NCI-H2227 treated with DMSO at 0.1 percent for 48 hours (cell line): Measurements from ENCODE around the gene BOD1L1.
"Not testable (repeated sequence)": the region's sequence is repeated elsewhere in the genome, so short reads cannot be mapped to it uniquely, and the experiment has no call there.

ENCODE experiments used
- DNase-seq: peaks from one replicate; lab custom pipeline; 2025; lab: John Stamatoyannopoulos, UW

Gene BOD1L1

DNA sequence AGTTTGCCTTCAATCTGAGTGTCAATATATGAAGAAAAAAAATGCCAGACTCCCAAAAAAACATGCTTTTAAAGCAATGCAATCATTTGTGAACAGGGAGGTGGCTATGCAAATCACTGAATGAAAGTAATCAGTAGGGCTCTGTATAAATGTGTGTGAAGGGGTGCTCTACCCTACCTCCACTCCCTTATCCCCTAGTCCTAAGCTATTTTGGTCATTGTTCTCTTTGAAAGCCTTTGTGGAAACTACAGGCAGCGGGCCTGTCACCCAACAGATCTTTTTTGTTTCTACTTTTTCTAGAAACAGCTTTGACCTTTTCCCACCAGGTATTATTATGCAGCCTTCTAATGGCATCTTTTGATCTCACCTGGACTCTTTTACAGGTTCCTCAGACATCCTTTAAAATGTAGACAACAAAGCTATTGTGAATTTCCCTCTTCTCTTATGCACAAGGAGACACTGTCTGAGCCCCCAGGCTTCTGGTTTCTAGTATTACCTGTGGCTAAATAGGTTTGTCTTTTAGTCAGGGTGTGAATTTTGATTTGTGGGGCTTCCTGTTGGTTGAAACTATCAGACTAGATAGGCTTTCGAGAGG lies 9.2 kb downstream of the BOD1L1 start:
- no peak for DNase-seq

DNA sequence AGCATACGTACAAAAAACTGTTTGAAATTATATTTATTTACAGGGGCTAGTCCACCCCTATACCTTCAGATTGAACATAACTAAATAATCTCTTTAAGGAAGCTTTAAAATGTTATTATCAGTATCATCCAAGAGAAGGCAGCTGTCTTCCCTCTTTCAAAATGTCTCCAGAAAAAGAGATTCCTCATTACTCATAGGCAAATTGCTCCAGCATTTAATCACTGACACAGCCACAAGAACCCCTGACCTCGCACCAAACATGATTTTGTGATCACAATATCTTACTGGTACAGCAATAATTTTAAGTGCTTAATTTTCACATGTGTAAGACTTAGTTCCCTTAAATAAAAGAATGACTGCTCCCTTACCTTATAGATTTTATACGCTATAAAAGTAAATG lies 9.7 kb downstream of the BOD1L1 start:
- no peak for DNase-seq

DNA sequence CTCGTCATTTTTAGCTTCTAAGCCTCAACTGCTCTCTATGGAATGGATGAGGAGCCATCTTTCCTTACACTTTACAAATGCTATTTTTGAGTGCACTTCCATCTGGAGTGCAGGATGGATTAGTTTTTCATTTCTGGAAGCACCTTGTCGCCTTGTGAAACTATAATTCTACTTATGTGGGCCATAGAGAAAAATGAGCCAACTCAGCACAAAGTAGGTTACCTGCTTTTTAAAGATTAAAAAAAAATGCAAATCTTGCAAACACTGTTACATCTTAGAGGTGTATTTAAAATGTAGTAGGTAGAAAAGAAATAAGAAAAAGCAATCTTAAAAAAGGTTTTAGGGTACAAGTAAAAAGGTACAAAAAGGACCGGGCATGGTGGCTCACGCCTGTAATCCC lies 10.9 kb downstream of the BOD1L1 start:
- no peak for DNase-seq

DNA sequence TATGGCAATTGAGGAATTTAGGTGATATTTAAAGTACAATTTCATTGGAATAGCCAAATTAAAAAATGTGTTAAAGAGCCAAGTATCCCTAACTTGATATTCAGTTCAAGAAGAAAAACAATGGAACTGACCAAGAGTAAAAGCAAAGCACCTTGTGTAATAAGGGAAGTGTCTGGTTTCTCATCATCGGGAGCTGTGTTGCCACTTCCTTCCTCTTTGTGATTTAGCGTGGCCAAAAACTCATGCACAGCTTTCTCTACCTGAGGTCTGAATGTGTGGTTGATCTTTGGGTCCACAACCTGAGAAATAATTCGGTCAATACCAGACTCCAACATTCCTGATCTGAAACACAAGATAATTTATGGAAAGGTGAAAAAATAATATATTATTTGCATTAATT lies 12.4 kb downstream of the BOD1L1 start:
- DNase-seq, result no peak

DNA sequence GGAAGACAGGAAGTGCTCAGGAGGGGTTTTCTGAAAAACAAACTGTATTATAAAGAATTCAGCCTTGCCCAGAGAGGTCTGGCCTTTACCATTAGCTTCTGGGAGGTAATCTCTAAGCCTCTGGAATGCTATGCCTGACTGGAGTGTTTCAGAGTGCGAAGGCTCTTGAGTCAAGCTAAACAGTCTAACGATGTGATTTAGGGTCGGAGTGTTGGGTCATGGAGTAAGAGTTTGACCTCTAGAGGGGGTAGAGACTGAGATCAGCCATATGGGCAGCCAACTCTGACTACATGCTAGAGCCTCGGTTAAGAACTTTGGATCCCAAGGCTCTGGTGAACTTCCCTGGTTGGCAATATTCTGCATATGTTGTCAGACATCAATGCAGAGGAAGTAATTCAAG lies 15.0 kb downstream of the BOD1L1 start:
- no peak for DNase-seq

DNA sequence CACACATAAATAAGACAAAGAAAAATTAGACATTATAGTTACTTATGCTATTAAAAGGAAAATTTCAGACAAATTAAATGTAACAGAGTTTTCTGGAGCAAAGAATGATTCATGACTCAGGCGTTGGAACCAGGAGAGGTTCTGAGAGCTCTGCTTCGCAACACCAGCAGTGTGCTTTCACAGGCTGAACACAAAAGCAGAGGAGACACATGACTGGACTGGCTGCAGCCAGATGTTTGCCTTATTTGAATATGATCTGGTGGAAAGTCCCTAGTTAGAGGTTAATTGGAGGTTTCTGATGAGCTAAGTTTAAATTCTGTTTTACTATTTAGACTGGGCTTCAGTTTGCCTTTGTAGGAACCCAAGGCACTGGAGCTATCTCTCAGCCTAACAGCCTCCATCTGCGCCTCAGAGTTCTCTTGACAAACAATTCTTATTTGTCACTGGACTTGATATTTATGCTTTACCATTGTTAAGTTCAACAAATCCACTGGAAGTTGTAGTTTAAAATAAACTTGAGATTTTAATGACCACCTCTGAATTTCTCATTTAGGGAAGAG lies 16.2 kb downstream of the BOD1L1 start:
- DNase-seq, result no peak

DNA sequence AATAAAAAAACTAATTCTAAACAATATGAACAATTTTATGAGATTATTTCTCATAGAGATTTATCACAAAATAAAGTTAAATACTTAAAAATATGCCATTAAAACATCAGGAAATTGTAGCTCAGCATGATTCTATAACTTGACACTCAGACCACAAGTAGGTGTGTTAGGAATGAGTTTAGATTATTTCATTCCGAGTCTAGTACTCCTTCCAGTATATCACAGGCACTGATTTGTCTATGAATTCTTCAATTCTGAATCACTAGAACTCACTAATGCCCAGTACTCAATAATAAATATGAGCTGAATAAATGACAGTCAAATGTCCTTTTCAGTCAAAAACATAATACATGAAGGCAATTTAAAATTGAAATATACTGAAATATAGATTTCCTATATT lies 22.2 kb downstream of the BOD1L1 start:
- no peak for DNase-seq

DNA sequence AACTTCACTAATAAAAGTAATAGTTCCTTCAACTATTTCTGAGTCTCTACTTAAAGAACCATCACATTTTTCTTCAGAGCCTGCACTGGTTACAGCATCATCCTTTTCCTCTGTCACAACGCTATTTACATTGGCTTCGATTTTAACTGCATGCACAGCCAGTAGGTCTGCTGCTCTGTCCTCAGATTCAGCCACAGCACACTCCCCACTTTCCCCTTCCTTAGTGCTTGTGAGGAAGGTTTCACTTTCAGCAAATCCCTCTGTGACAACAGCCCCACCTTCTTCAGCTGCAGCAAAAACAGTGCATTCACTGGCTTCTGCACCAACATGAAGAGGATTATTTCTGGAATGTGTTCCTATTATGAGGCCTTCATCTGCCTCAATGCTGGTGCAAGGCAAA lies 25.7 kb downstream of the BOD1L1 start:
- no peak for DNase-seq

DNA sequence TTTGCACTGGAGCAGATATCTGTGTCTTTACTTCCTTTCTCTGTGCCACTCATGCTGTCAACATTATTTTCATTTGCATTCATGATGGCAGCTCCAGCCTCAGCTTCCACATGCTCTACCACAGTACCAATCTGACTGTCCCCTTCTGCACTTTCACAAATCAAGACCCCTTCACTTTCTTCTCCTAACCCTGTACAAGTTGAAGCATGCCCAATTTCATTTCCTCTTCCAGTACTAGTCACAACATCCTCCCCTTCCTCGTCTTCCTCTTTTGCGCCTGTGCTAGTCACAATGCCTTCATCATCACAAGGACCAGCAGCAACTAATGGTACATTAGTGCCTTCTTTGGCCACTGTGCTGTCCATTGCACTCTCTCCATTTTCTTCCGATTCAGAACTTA lies 26.5 kb downstream of the BOD1L1 start:
- no peak for DNase-seq

DNA sequence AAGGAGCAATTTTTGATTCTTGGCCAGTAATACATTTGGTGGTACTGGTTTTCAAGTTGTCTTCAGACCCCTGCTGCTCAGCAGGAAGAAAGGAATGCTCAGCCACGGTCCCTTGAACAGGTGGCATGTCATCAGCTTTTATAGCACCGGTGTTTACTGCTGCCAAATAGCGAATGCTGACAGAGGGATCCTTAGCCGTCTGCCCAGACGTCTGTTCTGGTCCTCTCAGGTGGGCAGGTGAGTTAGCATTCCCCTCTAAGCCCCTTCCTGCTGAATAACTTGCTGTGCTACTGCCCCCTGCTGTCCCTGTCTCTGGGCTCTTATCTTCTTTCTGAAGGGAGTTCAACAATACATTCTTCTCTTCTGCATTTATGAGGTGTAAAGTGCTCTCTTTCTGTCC lies 28.4 kb downstream of the BOD1L1 start:
- DNase-seq, result no peak

DNA sequence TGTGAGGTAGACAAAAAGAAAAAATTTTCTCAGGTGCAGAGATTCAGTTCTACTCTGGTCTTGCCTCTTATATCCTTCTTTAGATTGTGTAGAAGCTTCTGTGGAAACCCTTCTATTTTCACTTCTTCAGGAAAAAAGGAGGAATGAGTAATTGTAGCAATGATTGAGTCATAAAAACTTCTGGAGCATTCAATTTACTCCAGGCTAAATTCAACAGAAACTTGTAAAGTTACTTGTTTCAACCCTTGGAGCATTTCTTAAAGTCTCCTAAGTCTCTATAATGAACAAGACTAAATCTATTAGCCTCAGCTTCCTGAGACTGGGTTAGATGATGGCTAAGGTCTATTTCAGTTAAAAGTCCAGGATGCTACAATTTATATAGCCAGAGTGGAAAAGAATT lies 29.9 kb downstream of the BOD1L1 start:
- DNase-seq, result no peak

DNA sequence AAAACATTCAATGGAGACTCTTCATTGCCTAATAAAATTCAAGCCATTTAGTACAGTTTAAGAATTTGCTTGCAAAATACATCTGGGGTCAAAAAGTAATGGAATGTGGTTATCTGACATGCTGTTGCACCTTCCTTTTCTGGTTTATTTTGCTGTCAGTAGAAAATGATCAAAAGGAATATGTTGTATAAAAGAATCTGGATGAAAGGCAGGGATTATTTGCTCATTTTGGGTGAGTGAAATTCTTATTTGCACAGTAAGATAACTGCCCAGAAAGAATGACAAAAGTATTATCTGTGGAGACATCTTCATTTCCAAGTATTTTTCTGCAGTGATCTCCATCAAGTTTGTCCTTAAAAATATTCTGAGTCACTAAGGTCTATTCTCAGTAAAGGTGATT lies 30.4 kb downstream of the BOD1L1 start:
- DNase-seq, result no peak

DNA sequence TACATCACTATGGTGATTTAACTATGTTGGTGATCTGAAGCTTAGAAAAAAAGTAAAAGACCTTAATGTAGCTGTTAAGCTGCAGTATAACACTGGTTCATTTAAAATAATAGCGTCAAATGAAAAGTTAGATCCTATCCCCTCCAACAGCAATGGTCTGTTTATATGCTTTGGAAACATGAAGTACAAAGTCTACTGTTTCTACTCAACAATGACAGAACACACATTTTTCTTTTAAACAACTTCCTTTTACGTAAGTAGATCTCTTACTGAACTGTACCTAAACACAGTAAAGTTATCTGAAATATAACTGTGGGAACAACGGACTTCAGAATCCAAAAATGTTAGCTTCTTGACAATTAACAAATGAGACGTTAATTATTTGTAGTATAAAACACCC lies 35.3 kb downstream of the BOD1L1 start:
- DNase-seq, result no peak

DNA sequence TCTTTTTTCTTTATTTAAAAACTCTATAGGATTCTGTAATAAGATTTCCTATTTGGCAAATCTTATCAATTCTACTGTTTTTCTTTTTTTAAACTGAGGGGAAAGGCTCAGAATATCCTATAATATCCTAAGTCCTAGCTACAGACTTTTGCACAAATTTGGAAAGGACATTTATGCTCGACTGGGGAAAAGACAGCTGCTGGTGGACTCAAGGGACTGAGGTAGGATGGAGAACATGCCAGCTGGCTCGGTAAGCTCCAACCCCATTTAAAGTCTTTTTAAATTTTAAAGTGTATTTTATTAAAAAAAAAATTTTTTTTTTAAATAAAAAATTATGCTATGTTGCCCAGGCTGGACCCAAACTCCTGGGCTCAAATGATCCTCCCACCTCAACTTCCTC lies 36.8 kb downstream of the BOD1L1 start:
- DNase-seq, result no peak

DNA sequence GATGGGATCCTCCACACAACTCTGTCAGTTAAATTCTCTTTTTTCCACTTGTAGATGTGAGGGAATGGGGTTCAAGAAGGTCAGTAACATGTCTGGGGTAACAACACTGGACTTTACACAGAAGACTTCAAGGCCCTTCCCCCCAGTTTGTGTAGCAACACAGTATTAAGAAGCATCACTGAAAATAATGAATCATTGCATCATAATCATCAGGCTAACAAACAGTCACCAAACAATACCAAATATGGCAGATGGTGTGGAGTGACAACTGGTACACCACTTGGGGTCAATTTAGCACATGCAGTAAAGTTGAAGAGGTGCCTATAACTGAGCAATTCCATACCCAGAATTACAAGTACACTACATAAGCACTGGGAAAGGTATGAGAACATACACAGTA lies 38.6 kb downstream of the BOD1L1 start:
- DNase-seq, result no peak

DNA sequence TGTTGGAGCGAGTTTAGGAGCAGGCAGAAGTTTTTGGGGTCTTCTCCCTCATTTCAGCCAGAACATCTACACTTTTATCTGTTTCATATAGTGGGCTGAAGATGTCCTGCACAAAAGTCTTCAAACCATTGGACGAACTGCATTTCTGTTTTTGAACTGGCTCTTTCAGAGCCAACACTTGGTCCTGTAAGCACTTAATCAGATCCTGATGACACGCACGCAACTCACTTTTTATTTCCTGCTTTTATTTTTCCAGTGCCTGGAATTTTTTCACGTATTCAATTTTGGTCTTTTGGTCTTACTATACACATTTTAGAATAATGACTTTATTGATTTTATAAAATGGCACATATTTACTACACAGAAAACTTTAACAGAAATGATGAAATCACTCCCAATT lies 43.0 kb downstream of the BOD1L1 start:
- DNase-seq, result no peak

DNA sequence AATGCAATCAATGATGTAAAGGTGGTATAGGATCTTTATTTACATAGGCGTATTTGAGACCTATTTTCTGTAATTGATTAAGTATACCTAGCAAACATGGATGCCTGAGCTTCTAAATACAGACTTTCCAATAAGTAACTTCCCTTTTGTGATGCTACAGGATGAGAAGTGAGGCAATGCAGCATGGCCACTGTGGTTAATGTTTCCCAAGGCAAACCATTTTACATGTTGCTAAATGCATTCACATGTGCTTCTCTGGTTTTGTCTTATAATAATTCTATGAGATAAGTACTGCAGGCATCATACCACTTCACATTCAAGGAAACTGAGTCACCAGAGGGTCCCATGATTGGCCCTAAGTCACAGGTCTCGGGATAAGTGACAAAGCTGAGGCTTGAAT lies 47.5 kb downstream of the BOD1L1 start:
- no peak for DNase-seq

DNA sequence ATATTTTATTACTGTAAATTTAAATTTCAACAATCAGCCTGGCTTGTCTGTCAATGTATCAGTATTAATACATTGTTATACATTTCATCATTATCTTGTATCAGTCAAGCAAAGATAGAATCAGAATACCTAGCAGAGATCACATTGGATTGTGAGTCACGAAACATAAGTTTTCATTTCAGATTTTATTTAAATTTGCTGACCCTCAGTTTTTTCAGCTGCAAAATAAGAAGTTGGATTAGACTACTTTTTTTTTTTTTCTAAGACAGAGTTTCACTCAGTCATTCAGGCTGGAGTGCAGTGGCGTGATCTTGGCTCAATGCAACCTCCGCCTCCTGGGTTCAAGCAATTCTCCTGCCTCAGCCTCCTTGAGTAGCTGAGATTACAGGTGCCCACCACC lies 49.9 kb downstream of the BOD1L1 start:
- DNase-seq, result no peak

DNA sequence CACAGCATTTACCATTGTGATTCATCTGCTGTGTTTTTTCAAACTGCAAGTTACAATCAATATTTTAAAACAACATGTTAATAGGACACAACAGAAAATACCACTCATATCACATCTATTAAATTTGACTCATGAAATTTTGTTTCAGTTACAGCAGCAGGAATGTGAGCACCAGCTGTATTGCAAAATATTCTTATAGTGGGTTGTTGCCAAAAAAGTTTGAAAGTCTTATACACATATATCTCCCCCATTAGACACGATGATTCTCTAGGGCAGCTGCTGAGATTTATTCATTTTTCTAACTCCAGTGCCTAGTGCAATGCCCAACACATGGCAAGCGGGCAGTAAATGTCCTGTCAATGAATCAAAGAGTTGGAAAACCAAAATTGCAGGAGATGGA lies 56.6 kb downstream of the BOD1L1 start:
- DNase-seq, result no peak

DNA sequence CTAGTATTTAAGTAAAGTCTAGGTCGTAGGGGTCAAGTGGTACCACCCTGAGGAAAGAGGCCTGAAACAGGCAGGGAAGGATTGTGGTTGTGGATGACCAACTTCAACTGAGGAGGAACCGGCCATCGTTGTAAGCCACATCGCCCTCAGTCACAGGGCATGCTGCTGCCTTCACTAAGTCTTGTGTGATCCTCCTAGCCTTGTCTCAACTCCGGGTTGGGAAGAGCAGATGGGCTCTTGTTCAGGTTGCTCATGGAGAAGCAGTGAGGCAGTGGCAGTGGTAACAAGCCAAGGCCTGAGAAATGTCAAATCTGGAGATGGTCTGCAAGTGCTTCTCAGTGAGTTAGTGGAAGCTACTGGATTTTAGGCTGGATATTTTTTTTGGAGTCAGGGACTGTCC lies 60.4 kb downstream of the BOD1L1 start:
- no peak for DNase-seq

DNA sequence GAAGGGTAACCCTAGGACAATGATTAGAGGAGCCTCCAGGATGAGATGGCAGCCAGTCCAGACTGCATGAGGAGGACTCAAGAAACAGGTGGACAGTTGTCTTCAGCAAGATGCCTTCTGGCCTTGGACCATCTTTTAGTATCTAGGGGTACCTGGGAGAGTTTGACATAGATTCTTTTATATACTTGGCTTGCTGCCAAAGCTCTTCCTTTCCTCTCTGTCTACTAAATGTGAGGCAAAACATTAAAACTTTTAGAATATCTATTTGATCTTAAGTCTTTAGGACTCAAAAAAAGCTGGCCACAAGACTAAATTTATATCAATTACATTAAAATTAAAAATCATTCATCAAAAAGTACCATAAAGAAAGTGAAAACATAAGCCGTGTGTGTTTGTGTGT lies 64.6 kb downstream of the BOD1L1 start:
- DNase-seq, result no peak

DNA sequence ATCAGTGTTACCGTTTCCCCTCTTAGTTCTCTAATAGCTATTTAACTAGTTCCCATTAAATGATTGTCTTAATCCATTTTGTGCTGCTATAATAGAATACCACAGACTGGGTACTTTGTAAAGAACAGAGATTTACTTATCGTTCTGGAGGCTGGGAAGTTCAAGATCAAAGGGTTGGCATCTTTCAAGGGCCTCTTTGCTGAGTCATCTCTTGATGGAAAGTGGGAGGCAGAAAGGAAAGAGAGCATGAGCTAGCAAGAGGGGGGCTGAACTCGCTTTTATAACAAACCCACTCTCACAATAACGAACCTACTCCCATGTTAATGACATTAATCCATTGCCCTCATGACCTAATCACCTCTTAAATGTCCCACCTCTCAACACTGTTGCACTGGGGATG lies 65.9 kb downstream of the BOD1L1 start:
- no peak for DNase-seq

DNA sequence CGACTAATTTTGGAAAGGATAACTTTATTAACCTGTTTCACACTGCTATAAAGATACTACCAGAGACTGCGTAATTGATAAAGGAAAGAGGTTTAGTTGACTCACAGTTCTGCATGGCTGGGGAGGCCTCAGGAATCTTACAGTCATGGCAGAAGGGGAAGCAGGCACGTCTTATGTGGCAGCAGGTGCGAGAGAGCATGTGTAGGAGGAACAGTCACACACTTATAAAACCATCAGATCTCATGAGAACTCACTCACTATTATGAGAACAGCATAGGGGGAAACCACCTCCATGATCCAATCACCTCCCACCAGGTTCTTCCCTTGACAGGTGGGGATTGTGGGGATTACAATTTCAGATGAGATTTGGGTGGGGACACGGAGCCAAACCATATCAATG lies 67.4 kb downstream of the BOD1L1 start:
- DNase-seq, result not testable (repeated sequence)

DNA sequence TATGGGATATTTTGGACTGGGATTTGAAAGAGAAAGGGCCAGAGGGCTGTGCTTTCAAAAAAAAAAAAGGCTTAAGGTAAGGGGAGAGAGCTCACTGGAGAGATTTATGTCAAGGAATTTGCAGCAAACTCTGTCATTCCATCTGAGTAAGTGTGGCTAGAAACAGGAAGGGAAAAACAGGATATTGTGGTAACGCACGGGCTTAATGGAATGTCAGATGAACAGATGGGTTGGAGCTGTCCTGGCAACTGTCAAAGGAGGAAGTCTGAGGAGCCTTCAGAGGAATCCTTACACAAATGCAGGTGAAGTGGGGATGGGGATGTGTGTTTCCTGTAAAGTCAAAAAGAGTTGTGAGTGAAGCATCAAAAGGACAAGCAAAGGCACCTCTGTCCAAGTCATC lies 68.1 kb downstream of the BOD1L1 start:
- DNase-seq, result no peak

DNA sequence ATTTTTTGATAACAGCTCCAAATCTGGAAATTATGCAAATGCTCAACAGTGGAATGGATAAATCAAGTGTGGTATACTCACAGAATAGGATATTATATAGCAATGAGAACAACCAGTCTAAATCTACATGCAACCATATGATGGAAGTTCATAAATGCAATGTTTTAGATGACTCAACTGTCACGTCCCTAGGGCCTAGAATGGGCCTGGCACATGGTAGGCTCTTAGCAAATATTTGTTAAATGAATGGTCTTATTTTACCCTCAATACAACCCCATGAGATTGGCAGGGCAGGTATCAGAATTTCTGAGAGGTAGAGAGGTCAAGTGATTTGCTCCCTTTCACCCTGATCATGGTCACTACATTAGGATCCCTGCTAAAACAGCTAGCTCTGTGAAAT lies 68.6 kb downstream of the BOD1L1 start:
- DNase-seq, result no peak
